SJCRH30 (cell line): Measurements from ENCODE around the gene TXNIP. TPM values are rescaled to one million over a fixed set of nuclear protein-coding genes. Genes with fewer than 3 reads are reported as not detected.

Source experiments
- total RNA-seq: library from RNA; depleted of rRNA; stranded (reverse); fragments of >200 nt; shearing (Covaris generic); gene quantifications from 2 replicates; pipeline ENCODE4 v1.2.3, GENCODE V29; 2014; rRNA removed

Gene TXNIP
- total RNA-seq, 1 experiment from 2014 or later: 177 TPM

Other genes with a start within 250 kb of the TXNIP start
- 9.0 and 10.0 TPM in 2 replicates for gene RNF115, start 172.5 kb downstream of the TXNIP start, total RNA-seq
- gene POLR3C, start 172.4 kb downstream of the TXNIP start, total RNA-seq: 27.4 and 28.5 TPM in 2 replicates
- 1.1 and 1.2 TPM in 2 replicates for gene NUDT17, start 150.9 kb downstream of the TXNIP start, total RNA-seq
- 18.8 and 19.7 TPM in 2 replicates for gene PIAS3, start 137.5 kb downstream of the TXNIP start, total RNA-seq
- not detected in 2 replicates for gene ANKRD35, start 110.7 kb downstream of the TXNIP start, total RNA-seq
- 0.15 and 0.16 TPM in 2 replicates for gene ITGA10, start 86.5 kb downstream of the TXNIP start, total RNA-seq
- gene PEX11B, start 77.9 kb downstream of the TXNIP start, total RNA-seq: 19.5 and 21.2 TPM in 2 replicates
- 232 and 246 TPM in 2 replicates for gene RBM8A, start 69.1 kb downstream of the TXNIP start, total RNA-seq
- 33.4 and 35.6 TPM in 2 replicates for gene LIX1L, start 38.6 kb downstream of the TXNIP start, total RNA-seq
- 0.69 and 0.84 TPM in 2 replicates for gene ANKRD34A, start 32.0 kb downstream of the TXNIP start, total RNA-seq
- 16.7 and 18.4 TPM in 2 replicates for gene POLR3GL, start 31.9 kb downstream of the TXNIP start, total RNA-seq
- gene HJV, start 25.2 kb upstream of the TXNIP start, total RNA-seq: 0.10 TPM in 2 replicates
- gene NBPF10, start 148.2 kb upstream of the TXNIP start, total RNA-seq: 0.71 and 0.83 TPM in 2 replicates
- 18.3 and 22.4 TPM in 2 replicates for gene NOTCH2NLA, start 232.4 kb upstream of the TXNIP start, total RNA-seq